Measurements from ENCODE around the gene WWC2.

The WWC2 gene

DNA sequence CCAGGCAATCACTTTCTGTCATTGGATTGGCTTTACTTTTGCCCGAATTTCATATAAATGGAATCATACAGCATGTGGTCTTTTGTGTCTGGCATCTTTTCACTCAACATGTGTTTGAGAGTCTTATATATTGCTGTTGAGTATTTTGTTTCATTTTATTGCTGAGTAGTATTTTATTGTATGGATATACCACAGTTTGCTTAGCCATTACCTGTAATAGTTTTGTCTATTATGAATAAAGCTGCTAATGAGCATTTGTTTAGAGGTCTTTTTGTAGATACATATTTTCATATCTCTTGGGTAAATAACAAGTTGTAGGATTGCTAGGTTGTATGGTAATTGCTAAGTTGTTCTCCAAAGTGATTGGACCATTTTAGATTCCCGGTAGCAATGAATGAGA lies 105.7 kb downstream of the WWC2 start:
- no peaks in the 10 kb centered on the region for H3K9me2 ChIP-seq (replicated peaks; ENCODE audit: low read depth, low read length)
- H3F3A ChIP-seq (ENCODE audit: low read depth): no peaks in the 10 kb centered on the region
- H3K4me2 ChIP-seq (ENCODE audit: low read depth, low read length, poor library complexity, severe bottlenecking): no peak overlapping the region
- H3K36me3 ChIP-seq (ENCODE audit: insufficient read depth, low read length): no peaks in the 10 kb centered on the region
- TF ChIP-seq, protein P1, sequence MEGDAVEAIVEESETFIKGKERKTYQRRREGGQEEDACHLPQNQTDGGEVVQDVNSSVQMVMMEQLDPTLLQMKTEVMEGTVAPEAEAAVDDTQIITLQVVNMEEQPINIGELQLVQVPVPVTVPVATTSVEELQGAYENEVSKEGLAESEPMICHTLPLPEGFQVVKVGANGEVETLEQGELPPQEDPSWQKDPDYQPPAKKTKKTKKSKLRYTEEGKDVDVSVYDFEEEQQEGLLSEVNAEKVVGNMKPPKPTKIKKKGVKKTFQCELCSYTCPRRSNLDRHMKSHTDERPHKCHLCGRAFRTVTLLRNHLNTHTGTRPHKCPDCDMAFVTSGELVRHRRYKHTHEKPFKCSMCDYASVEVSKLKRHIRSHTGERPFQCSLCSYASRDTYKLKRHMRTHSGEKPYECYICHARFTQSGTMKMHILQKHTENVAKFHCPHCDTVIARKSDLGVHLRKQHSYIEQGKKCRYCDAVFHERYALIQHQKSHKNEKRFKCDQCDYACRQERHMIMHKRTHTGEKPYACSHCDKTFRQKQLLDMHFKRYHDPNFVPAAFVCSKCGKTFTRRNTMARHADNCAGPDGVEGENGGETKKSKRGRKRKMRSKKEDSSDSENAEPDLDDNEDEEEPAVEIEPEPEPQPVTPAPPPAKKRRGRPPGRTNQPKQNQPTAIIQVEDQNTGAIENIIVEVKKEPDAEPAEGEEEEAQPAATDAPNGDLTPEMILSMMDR (conservative IDR thresholded peaks at IDR 0.05; ENCODE audit: low read length): no peak
- TF ChIP-seq EZH2phosphoT487 (IDR thresholded peaks at IDR 0.05; ENCODE audit: borderline replicate concordance): no peak
- H4K20me1 ChIP-seq (ENCODE audit: insufficient read depth, low read length, poor library complexity, severe bottlenecking): no peaks in the 10 kb centered on the region
- no peak overlapping the region for H2AFZ ChIP-seq (ENCODE audit: low read length)
- H3K9me3 ChIP-seq (ENCODE audit: insufficient read depth, low read depth, low read length): no peaks in the 10 kb centered on the region
- no peaks in the 10 kb centered on the region for H3K27me3 ChIP-seq (ENCODE audit: insufficient read depth, low read length, poor library complexity, severe bottlenecking)
- no peak overlapping the region for H3K9ac ChIP-seq (ENCODE audit: low read depth, low read length, poor library complexity, severe bottlenecking)
- no peaks in the 10 kb centered on the region for H3K79me2 ChIP-seq (ENCODE audit: insufficient read depth, low read length)
- no peaks in the 10 kb centered on the region for H3K4me1 ChIP-seq (ENCODE audit: insufficient read depth, low read length, poor library complexity, severe bottlenecking)
- no peak overlapping the region for H3K4me3 ChIP-seq (ENCODE audit: low read length, poor library complexity, severe bottlenecking)

DNA sequence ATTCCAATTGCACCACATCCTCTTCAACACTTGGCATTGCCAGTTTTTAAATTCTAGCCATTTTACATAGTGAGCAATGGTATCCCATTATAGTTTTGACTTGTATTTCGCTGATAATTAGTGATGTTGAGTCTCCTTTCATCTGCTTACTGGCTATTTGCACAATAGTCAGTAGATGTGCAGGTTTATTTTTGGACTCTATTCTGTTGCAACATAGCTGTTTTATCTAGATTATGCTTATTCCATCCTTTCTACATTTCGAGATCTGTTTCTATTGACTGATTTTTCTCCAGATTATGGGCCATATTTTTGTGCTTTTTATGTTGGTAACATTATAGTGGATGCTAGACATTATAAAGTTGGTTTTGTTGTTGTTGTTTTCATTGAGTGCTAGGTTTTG lies 106.1 kb downstream of the WWC2 start:
- TF ChIP-seq EZH2phosphoT487 (IDR thresholded peaks at IDR 0.05; ENCODE audit: borderline replicate concordance): no peak
- TF ChIP-seq, protein P1 (conservative IDR thresholded peaks at IDR 0.05; ENCODE audit: low read length): no peak
- Histone ChIP-seq H3K9me2 (replicated peaks; ENCODE audit: low read depth, low read length) (no peaks in the 10 kb centered on the region), H3K4me3 (ENCODE audit: low read length, poor library complexity, severe bottlenecking) (no peak overlapping the region), H3K36me3 (ENCODE audit: insufficient read depth, low read length) (no peaks in the 10 kb centered on the region), H3K79me2 (ENCODE audit: insufficient read depth, low read length) (no peaks in the 10 kb centered on the region), H3K27me3 (ENCODE audit: insufficient read depth, low read length, poor library complexity, severe bottlenecking) (no peaks in the 10 kb centered on the region), H3K4me1 (ENCODE audit: insufficient read depth, low read length, poor library complexity, severe bottlenecking) (no peaks in the 10 kb centered on the region), H3K9me3 (ENCODE audit: insufficient read depth, low read depth, low read length) (no peaks in the 10 kb centered on the region), H3K9ac (ENCODE audit: low read depth, low read length, poor library complexity, severe bottlenecking) (no peak overlapping the region), H3K4me2 (ENCODE audit: low read depth, low read length, poor library complexity, severe bottlenecking) (no peak overlapping the region), H2AFZ (ENCODE audit: low read length) (no peak overlapping the region), H4K20me1 (ENCODE audit: insufficient read depth, low read length, poor library complexity, severe bottlenecking) (no peaks in the 10 kb centered on the region), H3F3A (ENCODE audit: low read depth) (no peaks in the 10 kb centered on the region)

DNA sequence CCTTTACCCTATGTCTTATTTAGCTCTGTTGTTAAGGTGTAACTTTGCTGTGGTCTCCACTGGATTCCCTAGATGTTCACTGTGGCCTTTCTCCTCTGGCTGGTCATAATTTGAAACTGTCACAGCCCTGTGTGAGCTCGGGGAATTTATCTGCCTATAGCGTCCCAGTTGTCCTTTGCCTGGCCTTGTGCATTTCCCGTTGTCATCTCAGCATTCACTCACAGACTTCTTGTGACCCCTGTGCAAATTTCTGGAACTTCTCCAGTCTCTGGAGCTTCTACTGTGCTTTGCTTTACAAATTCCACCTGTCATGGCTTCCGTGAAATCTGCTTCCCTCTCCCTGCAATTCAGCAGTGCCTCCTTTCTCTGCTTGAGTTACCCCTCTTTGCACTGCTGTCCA lies 106.7 kb downstream of the WWC2 start:
- Histone ChIP-seq H3K4me1 (ENCODE audit: insufficient read depth, low read length, poor library complexity, severe bottlenecking) (no peaks in the 10 kb centered on the region), H3K9me2 (replicated peaks; ENCODE audit: low read depth, low read length) (no peaks in the 10 kb centered on the region), H3K79me2 (ENCODE audit: insufficient read depth, low read length) (no peaks in the 10 kb centered on the region), H2AFZ (ENCODE audit: low read length) (no peak overlapping the region), H3K4me2 (ENCODE audit: low read depth, low read length, poor library complexity, severe bottlenecking) (no peak overlapping the region), H3F3A (ENCODE audit: low read depth) (no peaks in the 10 kb centered on the region), H3K9ac (ENCODE audit: low read depth, low read length, poor library complexity, severe bottlenecking) (no peak overlapping the region), H3K9me3 (ENCODE audit: insufficient read depth, low read depth, low read length) (no peaks in the 10 kb centered on the region), H3K27me3 (ENCODE audit: insufficient read depth, low read length, poor library complexity, severe bottlenecking) (no peaks in the 10 kb centered on the region), H3K4me3 (ENCODE audit: low read length, poor library complexity, severe bottlenecking) (no peak overlapping the region), H4K20me1 (ENCODE audit: insufficient read depth, low read length, poor library complexity, severe bottlenecking) (no peaks in the 10 kb centered on the region), H3K36me3 (ENCODE audit: insufficient read depth, low read length) (no peaks in the 10 kb centered on the region)
- TF ChIP-seq EZH2phosphoT487 (IDR thresholded peaks at IDR 0.05; ENCODE audit: borderline replicate concordance): no peak
- TF ChIP-seq, protein P1 (conservative IDR thresholded peaks at IDR 0.05; ENCODE audit: low read length): no peak

All from Loucy (cell line).